ENCODE results near the gene CCDC150.

The CCDC150 gene

GRCh38 chr2:196758474-196759377 is 119.2 kb downstream of the CCDC150 start:
- in situ Hi-C loops (cut with MboI; ENCODE audit: low sequenced_read_pairs), result no loop called here

- in situ Hi-C loops (cut with MboI; ENCODE audit: low sequenced_read_pairs), result no loop called here
Measured at GRCh38 chr2:196759378-196759706, 119.8 kb downstream of the CCDC150 start.

GRCh38 chr2:196767101-196767500 is 127.6 kb downstream of the CCDC150 start:
- in situ Hi-C loops (cut with MboI; ENCODE audit: low sequenced_read_pairs), result no loop called here
